ENCODE results near the gene SRMS. TPM values are rescaled to one million over a fixed set of nuclear protein-coding genes. Genes with fewer than 3 reads are reported as not detected.

Gene SRMS
- 0.48 TPM for total RNA-seq
- polyA plus RNA-seq, result not detected

- Histone ChIP-seq H3K36me3 (ENCODE audit: insufficient read depth) (no peaks in the 10 kb centered on the region), H3K4me3 (ENCODE audit: low read depth, low read length) (no peak within 1 kb of the TSS), H3K4me1 (ENCODE audit: insufficient read depth) (no peaks in the 10 kb centered on the region), H3K27ac (ENCODE audit: low read depth) (no peak within 1 kb of the TSS)
- DNase-seq (ENCODE audit: extremely low spot score), result no peak
- WGBS, result 50% methylated on average over 35 of the region's 35 CpGs
Observed at GRCh38 chr20:63547725-63548480, at the start of gene SRMS. TSS of gene SRMS (minus strand) at chr20:63547749. CDS start at chr20:63547463, 286 bp downstream.

- no peaks in the 10 kb centered on the region for H3K4me1 ChIP-seq (ENCODE audit: insufficient read depth)
- no peak for DNase-seq (ENCODE audit: extremely low spot score)
- no peak overlapping the region for H3K4me3 ChIP-seq (ENCODE audit: low read depth, low read length)
- H3K27ac ChIP-seq (ENCODE audit: low read depth), result no peak overlapping the region
- 90% methylated on average over 6 of the region's 6 CpGs for WGBS
- H3K36me3 ChIP-seq (ENCODE audit: insufficient read depth), result peaks cover 3% of the 10 kb centered on the region
Observed at GRCh38 chr20:63596423-63596822, 48.9 kb upstream of the SRMS start.

GRCh38 chr20:63595416-63596127 is 48.0 kb upstream of the SRMS start:
- H3K27ac ChIP-seq (ENCODE audit: low read depth), result no peak overlapping the region
- 94% methylated on average over 30 of the region's 30 CpGs for WGBS
- peaks cover 3% of the 10 kb centered on the region for H3K36me3 ChIP-seq (ENCODE audit: insufficient read depth)
- no peak overlapping the region for H3K4me3 ChIP-seq (ENCODE audit: low read depth, low read length)
- H3K4me1 ChIP-seq (ENCODE audit: insufficient read depth), result no peaks in the 10 kb centered on the region
- DNase-seq (ENCODE audit: extremely low spot score), result no peak

- 85% methylated on average over 10 of the region's 10 CpGs for WGBS
- DNase-seq (ENCODE audit: extremely low spot score), result no peak
- H3K36me3 ChIP-seq (ENCODE audit: insufficient read depth), result peaks cover 11% of the 10 kb centered on the region
- H3K4me3 ChIP-seq (ENCODE audit: low read depth, low read length), result no peak overlapping the region
- H3K4me1 ChIP-seq (ENCODE audit: insufficient read depth), result no peaks in the 10 kb centered on the region
- no peak overlapping the region for H3K27ac ChIP-seq (ENCODE audit: low read depth)
Observed at GRCh38 chr20:63594043-63594561, 46.6 kb upstream of the SRMS start.

- H3K36me3 ChIP-seq (ENCODE audit: insufficient read depth), result peaks cover 11% of the 10 kb centered on the region
- no peak overlapping the region for H3K4me3 ChIP-seq (ENCODE audit: low read depth, low read length)
- 95% methylated on average over 13 of the region's 13 CpGs for WGBS
- no peaks in the 10 kb centered on the region for H3K4me1 ChIP-seq (ENCODE audit: insufficient read depth)
- H3K27ac ChIP-seq (ENCODE audit: low read depth), result no peak overlapping the region
- no peak for DNase-seq (ENCODE audit: extremely low spot score)
Observed at GRCh38 chr20:63592661-63593060, 45.1 kb upstream of the SRMS start.

- 95% methylated on average over 28 of the region's 28 CpGs for WGBS
- H3K4me3 ChIP-seq (ENCODE audit: low read depth, low read length), result no peak overlapping the region
- DNase-seq (ENCODE audit: extremely low spot score), result no peak
- peaks cover 11% of the 10 kb centered on the region for H3K36me3 ChIP-seq (ENCODE audit: insufficient read depth)
- H3K4me1 ChIP-seq (ENCODE audit: insufficient read depth), result no peaks in the 10 kb centered on the region
- H3K27ac ChIP-seq (ENCODE audit: low read depth), result no peak overlapping the region
Observed at GRCh38 chr20:63591786-63592355, 44.3 kb upstream of the SRMS start.

- no peak for DNase-seq (ENCODE audit: extremely low spot score)
- 91% methylated on average over 4 of the region's 4 CpGs for WGBS
- H3K4me1 ChIP-seq (ENCODE audit: insufficient read depth), result no peaks in the 10 kb centered on the region
- peaks cover 11% of the 10 kb centered on the region for H3K36me3 ChIP-seq (ENCODE audit: insufficient read depth)
- no peak overlapping the region for H3K4me3 ChIP-seq (ENCODE audit: low read depth, low read length)
- no peak overlapping the region for H3K27ac ChIP-seq (ENCODE audit: low read depth)
Observed at GRCh38 chr20:63591147-63591533, 43.6 kb upstream of the SRMS start.

GRCh38 chr20:63590218-63591146 is 42.9 kb upstream of the SRMS start:
- Histone ChIP-seq H3K4me1 (ENCODE audit: insufficient read depth) (no peaks in the 10 kb centered on the region), H3K27ac (ENCODE audit: low read depth) (no peak overlapping the region), H3K36me3 (ENCODE audit: insufficient read depth) (peaks cover 10% of the 10 kb centered on the region), H3K4me3 (ENCODE audit: low read depth, low read length) (no peak overlapping the region)
- no peak for DNase-seq (ENCODE audit: extremely low spot score)
- WGBS, result 94% methylated on average over 52 of the region's 52 CpGs

- Histone ChIP-seq H3K27ac (ENCODE audit: low read depth) (no peak overlapping the region), H3K4me3 (ENCODE audit: low read depth, low read length) (no peak overlapping the region)
- 87% methylated on average over 38 of the region's 38 CpGs for WGBS
Observed at GRCh38 chr20:63589261-63590217, 42.0 kb upstream of the SRMS start.

GRCh38 chr20:63588641-63589041 is 41.1 kb upstream of the SRMS start:
- Histone ChIP-seq H3K4me1 (ENCODE audit: insufficient read depth) (no peaks in the 10 kb centered on the region), H3K27ac (ENCODE audit: low read depth) (no peak overlapping the region), H3K4me3 (ENCODE audit: low read depth, low read length) (no peak overlapping the region), H3K36me3 (ENCODE audit: insufficient read depth) (peaks cover 7% of the 10 kb centered on the region)
- WGBS, result 87% methylated on average over 11 of the region's 11 CpGs
- DNase-seq (ENCODE audit: extremely low spot score), result no peak

More at GRCh38 chr20:63589261-63590217, 42.0 kb upstream of the SRMS start:
- DNase-seq (ENCODE audit: extremely low spot score), result no peak
- Histone ChIP-seq H3K4me1 (ENCODE audit: insufficient read depth) (no peaks in the 10 kb centered on the region), H3K36me3 (ENCODE audit: insufficient read depth) (peaks cover 7% of the 10 kb centered on the region)

GRCh38 chr20:63587776-63588591 is 40.4 kb upstream of the SRMS start:
- no peak overlapping the region for H3K4me3 ChIP-seq (ENCODE audit: low read depth, low read length)
- H3K4me1 ChIP-seq (ENCODE audit: insufficient read depth), result no peaks in the 10 kb centered on the region
- H3K27ac ChIP-seq (ENCODE audit: low read depth), result no peak overlapping the region
- 70% methylated on average over 19 of the region's 19 CpGs for WGBS
- H3K36me3 ChIP-seq (ENCODE audit: insufficient read depth), result peaks cover 7% of the 10 kb centered on the region
- DNase-seq (ENCODE audit: extremely low spot score), result no peak

All from urinary bladder (tissue), 4 donors.